Germinal center (tissue), 1 donor: ENCODE data around the gene SNAPC1.
A peak's percentile ranks its signal among the peaks of the same experiment; 100 is the strongest.

Source experiments
- DNase-seq: peaks from one replicate; pipeline ENCODE4 v3.0.0; 2012; ENCODE audit warnings: mixed read lengths, low spot score

Gene SNAPC1

GRCh38 chr14:61812347-61813095, 50.3 kb downstream of the SNAPC1 start, which contains the start of gene SYT16:
Gene SYT16 (plus strand): TSS chr14:61812703.
- DNase-seq: peak; percentile 45

DNA sequence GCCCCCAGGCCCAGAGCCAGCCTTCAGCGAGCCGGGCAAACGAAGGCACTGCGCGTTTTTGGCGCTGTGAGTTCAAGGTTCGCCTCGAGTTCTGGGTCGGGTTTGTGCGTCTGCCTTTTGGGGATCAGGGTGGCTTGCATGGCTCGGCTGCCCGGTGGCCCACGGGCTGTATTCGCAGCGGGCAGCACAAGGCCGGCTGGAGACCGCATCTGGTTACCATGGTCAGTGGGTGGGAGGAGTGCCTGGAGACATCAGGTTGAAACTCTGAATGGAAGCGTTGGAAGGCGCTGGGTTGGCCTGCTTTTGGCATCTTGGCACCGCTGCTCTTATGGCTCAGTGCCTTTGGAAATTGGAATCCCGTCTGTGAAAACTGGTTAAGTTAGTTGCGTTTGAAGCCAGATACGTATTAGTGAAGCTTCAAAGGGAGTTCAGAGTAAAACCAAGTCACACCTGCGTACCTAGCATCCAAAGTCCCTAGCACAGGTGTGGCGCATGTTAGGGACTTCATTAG, 50.9 kb downstream of the SNAPC1 start:
- no peak for DNase-seq

- DNase-seq: no peak
These were observed 60.2 kb downstream of the SNAPC1 start for GRCh38 chr14:61822458-61822857.

- DNase-seq: no peak
These were observed 70.6 kb downstream of the SNAPC1 start for GRCh38 chr14:61832783-61833182.

GRCh38 chr14:61836184-61836583, 74.0 kb downstream of the SNAPC1 start:
- DNase-seq: no peak

GRCh38 chr14:61836807-61837206, 74.6 kb downstream of the SNAPC1 start:
- peak; percentile 22 for DNase-seq

- DNase-seq: peak; percentile 63
These were observed 75.4 kb downstream of the SNAPC1 start for GRCh38 chr14:61837336-61838229.

DNA sequence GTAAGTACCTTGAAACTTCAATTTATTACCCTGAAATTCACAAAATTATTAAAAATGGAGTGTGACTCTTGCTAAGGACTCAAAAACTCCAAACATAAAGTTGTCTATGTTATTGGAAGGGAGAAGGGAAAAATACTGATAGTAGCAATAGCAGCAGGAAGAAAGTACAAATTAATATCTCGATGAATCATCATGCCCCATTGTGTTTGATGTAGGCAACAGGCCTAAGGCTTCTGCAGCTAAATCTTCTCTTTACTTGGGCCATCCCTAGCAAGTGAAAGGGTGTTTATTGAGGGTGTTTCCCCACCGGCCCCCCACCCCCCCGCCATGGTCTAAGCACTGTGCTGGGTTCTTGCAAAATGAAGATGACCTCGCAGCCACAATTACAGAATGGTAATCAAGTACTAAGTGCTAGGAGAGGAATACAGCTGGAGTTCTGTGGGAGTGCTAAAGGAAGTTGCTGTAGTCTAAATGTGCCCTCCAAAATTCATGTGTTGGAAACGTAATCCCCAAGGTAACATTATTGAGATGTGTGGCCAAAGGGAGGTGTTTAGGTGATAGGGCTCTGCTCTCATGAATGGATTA, 76.5 kb downstream of the SNAPC1 start:
- DNase-seq: no peak

DNA sequence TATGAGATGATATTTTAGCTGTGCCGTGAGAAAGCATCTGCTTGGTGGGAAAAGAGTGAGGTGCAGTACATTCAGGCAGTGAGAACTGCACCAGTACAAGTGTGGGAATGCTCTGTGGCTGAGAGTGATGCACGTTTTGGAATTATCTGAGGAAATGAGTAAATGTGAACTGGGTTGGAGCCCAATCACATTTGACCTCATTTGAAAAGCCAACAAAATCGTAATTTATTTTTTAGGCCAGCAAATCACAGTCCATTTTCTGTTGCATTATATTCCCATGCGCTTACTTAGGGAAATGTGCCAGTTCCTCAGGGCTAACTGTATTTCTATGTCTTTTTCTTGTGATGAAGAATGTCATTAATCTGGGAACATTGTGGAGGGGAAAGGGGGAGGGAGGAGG, 77.3 kb downstream of the SNAPC1 start:
- no peak for DNase-seq

DNA sequence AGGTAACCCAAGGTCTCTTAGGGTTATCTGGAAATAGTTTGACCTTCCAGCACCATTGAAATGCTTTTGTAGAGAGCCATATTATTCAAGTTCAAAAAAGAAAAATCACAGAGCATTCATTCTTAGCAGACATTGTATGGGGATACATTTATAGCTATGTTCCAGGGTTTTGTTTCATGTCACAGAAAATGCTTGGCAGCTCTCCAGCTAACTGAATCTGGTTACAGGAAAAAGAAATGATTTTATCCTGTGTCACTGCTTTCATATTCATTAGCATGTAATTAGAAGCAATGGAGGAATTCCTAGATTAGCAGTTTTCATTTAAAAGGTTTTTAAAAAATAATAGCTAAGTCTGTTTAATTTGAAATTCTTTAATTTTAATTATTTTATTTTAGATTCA, 78.9 kb downstream of the SNAPC1 start:
- DNase-seq: no peak
